NCI-H345 (cell line): ENCODE results near the gene LY86.
"Not testable (repeated sequence)": the region's sequence is repeated elsewhere in the genome, so short reads cannot be mapped to it uniquely, and the experiment has no call there.

ENCODE experiments used
- DNase-seq: peaks from one replicate; lab custom pipeline; 2025; lab: John Stamatoyannopoulos, UW

LY86 gene

GRCh38 chr6:6654599-6655575 is 66.4 kb downstream of the LY86 start:
- DNase-seq = no peak

GRCh38 chr6:6655805-6656251 is 67.3 kb downstream of the LY86 start:
- DNase-seq = no peak

GRCh38 chr6:6656287-6656686 is 67.8 kb downstream of the LY86 start:
- DNase-seq = no peak

GRCh38 chr6:6657085-6657819 is 68.7 kb downstream of the LY86 start:
- no peak for DNase-seq

- DNase-seq = no peak
These were observed 69.3 kb downstream of the LY86 start for GRCh38 chr6:6657820-6658217.

GRCh38 chr6:6659600-6660327 is 71.2 kb downstream of the LY86 start:
- DNase-seq = no peak

- no peak for DNase-seq
These were observed 72.0 kb downstream of the LY86 start for GRCh38 chr6:6660339-6661045.

- DNase-seq = no peak
These were observed 72.7 kb downstream of the LY86 start for GRCh38 chr6:6661191-6661590.

- peak; percentile 76 for DNase-seq
These were observed 73.2 kb downstream of the LY86 start for GRCh38 chr6:6661684-6662083.

- no peak for DNase-seq
These were observed 75.1 kb downstream of the LY86 start for GRCh38 chr6:6663421-6664135.

GRCh38 chr6:6665555-6666243 is 77.2 kb downstream of the LY86 start:
- DNase-seq = no peak

- not testable (repeated sequence) for DNase-seq
These were observed 81.6 kb downstream of the LY86 start for GRCh38 chr6:6670150-6670549.

- DNase-seq = no peak
These were observed 86.4 kb downstream of the LY86 start for GRCh38 chr6:6674872-6675271.

GRCh38 chr6:6676910-6677441 is 88.5 kb downstream of the LY86 start:
- peak; percentile 42 for DNase-seq

- peak; percentile 33 for DNase-seq
These were observed 89.7 kb downstream of the LY86 start for GRCh38 chr6:6678185-6678671.

- DNase-seq = peak; percentile 35
These were observed 90.3 kb downstream of the LY86 start for GRCh38 chr6:6678811-6679210.

GRCh38 chr6:6679633-6680032 is 91.1 kb downstream of the LY86 start:
- no peak for DNase-seq

- DNase-seq = no peak
These were observed 92.0 kb downstream of the LY86 start for GRCh38 chr6:6680526-6680925.

- no peak for DNase-seq
These were observed 92.7 kb downstream of the LY86 start for GRCh38 chr6:6681075-6681849.
